HG03442 (cell line): ENCODE data around the gene SH2D4B.
"Not testable (repeated sequence)": the region's sequence is repeated elsewhere in the genome, so short reads cannot be mapped to it uniquely, and the experiment has no call there.

Source experiments
- ATAC-seq: cut with Tn5 transposase; IDR thresholded peaks from one replicate; pipeline ENCODE4 v1.9.1; 2021; ENCODE audit warnings: mild to moderate bottlenecking, moderate library complexity; ENCODE audit not compliant: unreplicated experiment

The SH2D4B gene

GRCh38 chr10:80523773-80524172 is 13.9 kb upstream of the SH2D4B start:
- no peak for ATAC-seq

- no peak for ATAC-seq
These were observed 13.4 kb upstream of the SH2D4B start for GRCh38 chr10:80524190-80524909.

- no peak for ATAC-seq
These were observed 11.5 kb upstream of the SH2D4B start for GRCh38 chr10:80526218-80526617.

- no peak for ATAC-seq
These were observed 11.0 kb upstream of the SH2D4B start for GRCh38 chr10:80526742-80527141.

GRCh38 chr10:80528185-80528700 is 9.5 kb upstream of the SH2D4B start:
- ATAC-seq, result no peak

- ATAC-seq, result no peak
These were observed 8.8 kb upstream of the SH2D4B start for GRCh38 chr10:80528901-80529300.

GRCh38 chr10:80529604-80530003 is 8.1 kb upstream of the SH2D4B start:
- ATAC-seq, result no peak

- peak; percentile 66 for ATAC-seq
These were observed 7.5 kb upstream of the SH2D4B start for GRCh38 chr10:80530251-80530650.

- ATAC-seq, result no peak
These were observed 6.9 kb upstream of the SH2D4B start for GRCh38 chr10:80530816-80531215.

GRCh38 chr10:80532571-80532970 is 5.1 kb upstream of the SH2D4B start:
- no peak for ATAC-seq

- not testable (repeated sequence) for ATAC-seq
These were observed 3.6 kb upstream of the SH2D4B start for GRCh38 chr10:80534059-80534458.

- not testable (repeated sequence) for ATAC-seq
These were observed 3.1 kb upstream of the SH2D4B start for GRCh38 chr10:80534646-80535045.

GRCh38 chr10:80535671-80536360 is 1.9 kb upstream of the SH2D4B start:
- ATAC-seq, result peak; percentile 31

- no peak for ATAC-seq
These were observed 1.3 kb upstream of the SH2D4B start for GRCh38 chr10:80536361-80536835.

- ATAC-seq, result no peak
These were observed 491 bp upstream of the SH2D4B start for GRCh38 chr10:80537086-80537735.

- no peak for ATAC-seq
These were observed 931 bp downstream of the SH2D4B start for GRCh38 chr10:80538481-80539185.

GRCh38 chr10:80539421-80540031 is 1.8 kb downstream of the SH2D4B start:
- ATAC-seq, result peak; percentile 29

GRCh38 chr10:80540136-80540535 is 2.4 kb downstream of the SH2D4B start:
- no peak for ATAC-seq

GRCh38 chr10:80540618-80540980 is 2.9 kb downstream of the SH2D4B start:
- ATAC-seq, result no peak

- ATAC-seq, result peak; percentile 77
These were observed 3.5 kb downstream of the SH2D4B start for GRCh38 chr10:80540981-80541750.
